Gastrocnemius medialis (tissue), 4 donors: Measurements from ENCODE around the gene ZNRF4.

Experiments used
- POLR2A ChIP-seq, 2 donors: fragments of 450-650 bp; IDR thresholded peaks; one replicate each; pipeline ENCODE4 v1.6.1; 2017; ENCODE audit warnings: antibody characterized with exemption in 2 of 2, mild to moderate bottlenecking in 2 of 2, moderate library complexity in 2 of 2
- TF ChIP-seq, protein P1 (sequence below), 5 experiments: fragments of 450-650 bp in 3 of 5; fragments of 200-600 bp in 2 of 5; sonication (generic) in 2 of 5; IDR thresholded peaks in 4 of 5; conservative IDR thresholded peaks in 1 of 5; 1 replicate in 4 of 5; 2 replicates in 1 of 5; pipeline ENCODE4 v1.5.1; 2016 to 2019; ENCODE audit warnings: antibody characterized with exemption in 5 of 5, mild to moderate bottlenecking in 3 of 5, moderate library complexity in 3 of 5

DNA sequence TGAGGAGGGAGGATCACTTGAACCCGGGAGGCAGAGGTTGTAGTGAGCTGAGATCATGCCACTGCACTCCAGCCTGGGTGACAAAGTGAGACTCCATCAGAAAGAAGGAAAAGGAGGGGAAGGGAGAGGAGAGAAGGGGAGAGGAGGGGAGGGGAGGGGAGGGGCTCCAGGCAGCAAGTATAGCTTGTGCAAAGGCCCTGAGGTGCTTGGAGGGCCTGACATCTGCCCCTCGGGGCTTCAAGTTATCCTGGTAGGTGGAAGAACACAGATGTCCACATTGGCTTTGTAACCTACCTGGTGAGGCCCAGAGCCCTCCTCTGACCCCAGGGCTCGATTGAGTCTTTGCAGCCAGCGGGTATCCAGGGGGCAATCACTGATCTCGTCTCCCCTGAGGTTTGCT lies 11.5 kb upstream of the ZNRF4 start:
- TF ChIP-seq, protein P1, sequence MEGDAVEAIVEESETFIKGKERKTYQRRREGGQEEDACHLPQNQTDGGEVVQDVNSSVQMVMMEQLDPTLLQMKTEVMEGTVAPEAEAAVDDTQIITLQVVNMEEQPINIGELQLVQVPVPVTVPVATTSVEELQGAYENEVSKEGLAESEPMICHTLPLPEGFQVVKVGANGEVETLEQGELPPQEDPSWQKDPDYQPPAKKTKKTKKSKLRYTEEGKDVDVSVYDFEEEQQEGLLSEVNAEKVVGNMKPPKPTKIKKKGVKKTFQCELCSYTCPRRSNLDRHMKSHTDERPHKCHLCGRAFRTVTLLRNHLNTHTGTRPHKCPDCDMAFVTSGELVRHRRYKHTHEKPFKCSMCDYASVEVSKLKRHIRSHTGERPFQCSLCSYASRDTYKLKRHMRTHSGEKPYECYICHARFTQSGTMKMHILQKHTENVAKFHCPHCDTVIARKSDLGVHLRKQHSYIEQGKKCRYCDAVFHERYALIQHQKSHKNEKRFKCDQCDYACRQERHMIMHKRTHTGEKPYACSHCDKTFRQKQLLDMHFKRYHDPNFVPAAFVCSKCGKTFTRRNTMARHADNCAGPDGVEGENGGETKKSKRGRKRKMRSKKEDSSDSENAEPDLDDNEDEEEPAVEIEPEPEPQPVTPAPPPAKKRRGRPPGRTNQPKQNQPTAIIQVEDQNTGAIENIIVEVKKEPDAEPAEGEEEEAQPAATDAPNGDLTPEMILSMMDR (IDR thresholded peaks at IDR 0.05 in 4 of 5, conservative IDR thresholded peaks at IDR 0.05 in 1 of 5): no peak
- no peak for TF ChIP-seq POLR2A (IDR thresholded peaks at IDR 0.05)
